NAMALWA (cell line): ENCODE results near the gene KCNK15.
"Not testable (repeated sequence)": the region's sequence is repeated elsewhere in the genome, so short reads cannot be mapped to it uniquely, and the experiment has no call there.

Experiments
- DNase-seq: peaks from one replicate; pipeline ENCODE4 v3.0.0-alpha.2; 2015; ENCODE audit warnings: low spot score

Gene KCNK15

GRCh38 chr20:44745598-44746366, at the start of gene KCNK15:
Gene KCNK15 (plus strand): TSS chr20:44745865. CDS start chr20:44745911, 46 bp downstream.
- DNase-seq, result no peak

DNA sequence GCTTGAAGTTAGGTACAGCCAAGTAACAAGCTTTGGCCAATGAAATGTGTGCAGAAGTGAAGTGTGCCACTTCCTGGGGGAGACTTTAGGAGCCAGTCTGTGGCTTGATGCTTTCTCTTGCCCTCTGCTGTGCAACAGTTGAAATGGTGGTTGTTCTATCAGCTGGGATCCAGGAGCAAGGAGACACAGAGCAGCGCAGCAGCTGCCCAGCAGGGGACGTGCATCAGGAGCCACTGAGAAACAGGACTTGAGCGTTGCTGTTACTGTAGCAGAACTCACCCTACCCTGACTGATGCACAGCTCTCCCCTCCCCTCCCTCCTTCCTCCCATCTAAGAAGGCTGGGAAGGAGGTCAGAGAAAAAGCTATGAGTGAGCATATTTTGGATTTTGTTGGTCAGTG, 49.4 kb upstream of the KCNK15 start:
- peak; percentile 50 for DNase-seq

- DNase-seq, result not testable (repeated sequence)
Measured at GRCh38 chr20:44697041-44697440, 48.6 kb upstream of the KCNK15 start.

GRCh38 chr20:44698351-44698750, 47.3 kb upstream of the KCNK15 start:
- DNase-seq, result no peak

GRCh38 chr20:44700306-44700705, 45.4 kb upstream of the KCNK15 start:
- DNase-seq, result no peak

DNA sequence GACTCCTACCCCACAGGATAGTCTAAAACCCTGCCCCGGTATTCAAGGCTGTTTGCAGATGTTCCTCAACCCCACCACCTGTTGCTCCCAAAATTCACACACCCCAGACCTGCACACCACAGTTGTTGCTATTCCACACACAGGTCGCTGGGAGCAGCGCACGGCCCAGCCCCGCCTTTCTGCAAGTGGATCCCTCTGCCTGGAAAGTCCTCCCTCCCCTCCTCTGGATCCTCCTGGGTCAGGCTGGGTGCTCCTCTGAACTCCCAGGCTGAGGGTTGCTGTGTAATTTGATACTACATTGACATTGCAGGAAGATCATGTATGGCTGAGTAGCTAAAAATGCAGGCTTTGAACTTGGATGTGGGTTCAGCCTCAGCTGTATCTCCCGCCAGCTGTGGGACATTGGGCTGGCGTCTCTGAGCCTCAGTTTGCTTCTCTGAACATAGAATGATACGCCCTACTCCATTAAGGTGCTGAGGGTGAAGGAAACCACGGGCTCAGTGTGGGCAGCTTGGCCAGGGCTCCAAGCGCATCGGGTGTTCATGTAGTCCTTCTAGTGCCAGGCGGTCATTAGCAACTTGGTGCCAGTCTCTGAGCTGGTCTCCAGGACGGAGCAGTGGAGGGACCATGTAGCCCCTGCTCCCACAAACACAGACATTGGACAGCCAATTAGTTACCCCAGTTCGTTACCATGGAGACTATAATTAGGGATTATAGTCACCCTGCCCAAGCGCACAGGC, 44.4 kb upstream of the KCNK15 start:
- DNase-seq, result peak; percentile 41

DNA sequence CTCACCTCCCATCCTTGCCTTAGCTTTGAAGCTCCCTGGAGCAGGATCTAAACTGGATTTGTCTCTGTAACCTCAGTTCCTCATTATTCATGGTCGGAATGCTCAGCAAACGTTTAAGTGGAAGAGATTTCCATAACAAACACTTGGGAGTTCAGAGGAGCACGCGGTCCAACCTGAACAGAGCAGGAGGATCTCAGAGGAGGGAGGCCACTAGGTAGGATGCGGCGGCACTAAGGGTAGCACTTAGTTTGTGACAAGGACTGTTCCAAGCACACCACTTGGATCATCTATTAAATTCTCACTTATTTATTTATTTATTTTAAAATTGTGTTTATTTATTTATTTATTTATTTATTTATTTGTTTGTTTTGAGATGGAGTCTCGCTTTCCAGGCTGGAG, 43.8 kb upstream of the KCNK15 start:
- no peak for DNase-seq

- peak; percentile 85 for DNase-seq
Measured at GRCh38 chr20:44702776-44703175, 42.9 kb upstream of the KCNK15 start.

GRCh38 chr20:44703183-44703925, 42.3 kb upstream of the KCNK15 start:
- peak; percentile 34 for DNase-seq

DNA sequence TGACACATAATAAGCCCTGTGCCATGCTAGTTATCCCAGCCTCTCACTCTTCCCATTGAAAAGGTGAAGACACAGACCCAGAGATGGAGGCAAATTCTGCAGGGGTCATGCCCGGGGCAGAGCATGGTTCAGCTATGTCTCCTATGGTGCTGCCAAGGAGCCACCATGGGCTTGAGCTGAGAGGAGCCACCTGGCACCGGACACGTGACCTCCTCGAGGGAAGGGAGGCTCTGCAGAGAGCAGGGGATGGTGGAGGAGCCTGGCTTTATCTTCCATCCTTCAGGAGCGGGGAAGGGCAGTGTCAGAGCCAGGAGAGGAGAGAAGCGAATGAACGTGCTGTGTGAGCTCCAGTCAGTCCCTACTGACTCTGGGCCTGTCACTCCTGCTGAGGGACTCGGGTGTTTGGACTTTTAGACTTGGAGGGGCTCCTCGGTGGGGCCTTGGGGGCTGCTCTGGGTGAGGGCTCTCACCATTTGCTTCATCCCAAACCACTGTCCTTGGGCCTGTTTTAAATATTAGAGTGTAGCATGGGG, 41.6 kb upstream of the KCNK15 start:
- DNase-seq, result no peak

GRCh38 chr20:44704551-44704971, 41.1 kb upstream of the KCNK15 start:
- no peak for DNase-seq

DNA sequence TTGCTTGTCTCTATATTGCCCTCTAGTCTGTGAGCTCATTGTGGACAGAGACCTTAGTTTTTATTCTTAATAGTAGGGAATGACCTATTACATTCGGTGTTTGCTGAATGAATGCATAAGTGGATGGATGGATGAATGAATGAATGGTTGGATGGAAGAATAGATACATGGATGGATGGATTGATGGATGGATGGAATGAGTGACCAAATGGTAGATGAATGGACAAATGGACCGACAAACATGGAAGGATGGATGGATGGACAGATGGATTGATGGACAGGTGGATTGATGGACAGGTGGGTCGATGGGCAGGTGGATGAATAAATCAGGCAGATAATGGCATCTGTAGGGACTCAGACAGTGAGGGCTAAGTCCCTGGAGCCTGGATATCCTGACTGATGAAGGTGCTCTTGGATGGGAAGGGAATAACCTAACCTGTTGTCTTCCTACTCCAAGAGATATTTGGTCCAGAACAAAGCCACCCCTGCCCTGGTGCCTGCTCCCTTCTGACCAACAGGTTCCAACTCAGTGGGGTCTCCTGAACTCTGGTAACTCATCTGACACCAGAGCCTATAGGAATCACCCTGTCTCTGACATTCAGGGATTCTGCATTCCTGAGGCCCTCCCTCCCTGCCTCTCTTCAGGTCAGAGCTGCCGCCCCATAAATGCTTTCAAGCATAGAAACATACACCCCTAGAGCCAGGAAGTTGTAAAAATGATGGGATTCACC, 40.1 kb upstream of the KCNK15 start:
- DNase-seq, result no peak

DNA sequence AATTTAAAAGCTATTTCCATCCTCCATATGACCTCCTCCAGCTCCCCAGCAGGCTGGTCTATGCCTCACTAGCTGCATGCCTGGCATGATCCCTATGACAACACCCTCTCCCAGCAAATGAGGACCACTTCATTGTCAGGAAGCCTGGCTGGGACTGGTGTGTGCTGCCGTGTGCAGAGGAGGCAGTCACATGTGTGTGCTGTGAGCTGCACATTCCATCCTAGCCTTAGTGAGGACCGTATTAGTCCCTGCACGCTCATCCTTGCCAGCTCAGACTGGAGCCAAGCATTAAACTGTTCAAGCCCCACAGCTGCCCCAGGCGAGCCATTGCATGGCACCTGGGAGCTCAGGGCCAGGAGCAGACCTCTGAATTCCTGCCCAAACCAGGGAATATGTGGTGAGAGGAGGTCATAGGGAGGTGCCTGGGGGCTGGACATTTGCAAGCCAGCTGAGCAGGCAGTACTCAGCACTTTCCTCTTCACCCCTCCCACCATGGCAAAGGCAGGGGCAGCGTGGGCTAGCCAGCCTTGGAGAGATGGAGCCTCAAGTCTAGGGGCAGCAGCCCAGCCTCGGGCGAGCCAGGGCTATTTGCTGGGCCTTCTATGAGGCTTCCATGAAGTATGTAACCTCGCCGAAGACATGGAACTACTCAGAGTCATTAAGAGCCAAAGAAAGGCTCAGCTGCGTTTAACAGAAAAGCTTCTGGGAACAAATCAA, 39.2 kb upstream of the KCNK15 start:
- no peak for DNase-seq

GRCh38 chr20:44707018-44707579, 38.6 kb upstream of the KCNK15 start:
- no peak for DNase-seq

GRCh38 chr20:44709380-44709779, 36.3 kb upstream of the KCNK15 start:
- no peak for DNase-seq

DNA sequence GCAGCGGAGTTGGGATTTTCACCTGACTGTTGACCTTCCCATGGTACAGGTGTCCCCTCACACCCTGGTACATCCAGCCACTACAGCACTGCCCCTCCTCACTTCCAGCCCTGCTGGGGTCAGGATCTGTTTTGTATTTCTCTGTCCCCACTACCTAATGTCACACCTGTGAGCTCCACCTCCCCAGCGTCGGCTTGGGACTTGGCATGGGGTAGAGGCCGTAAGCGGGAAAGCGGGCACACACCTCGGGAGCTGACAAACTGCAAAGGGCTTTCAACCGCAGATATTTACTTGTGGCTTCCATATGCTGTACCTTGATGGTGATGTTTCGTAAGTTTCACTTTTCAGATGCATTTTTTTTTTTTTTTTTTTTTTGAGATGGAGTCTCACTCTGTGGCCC, 35.9 kb upstream of the KCNK15 start:
- DNase-seq, result no peak

- no peak for DNase-seq
Measured at GRCh38 chr20:44711237-44711636, 34.4 kb upstream of the KCNK15 start.

DNA sequence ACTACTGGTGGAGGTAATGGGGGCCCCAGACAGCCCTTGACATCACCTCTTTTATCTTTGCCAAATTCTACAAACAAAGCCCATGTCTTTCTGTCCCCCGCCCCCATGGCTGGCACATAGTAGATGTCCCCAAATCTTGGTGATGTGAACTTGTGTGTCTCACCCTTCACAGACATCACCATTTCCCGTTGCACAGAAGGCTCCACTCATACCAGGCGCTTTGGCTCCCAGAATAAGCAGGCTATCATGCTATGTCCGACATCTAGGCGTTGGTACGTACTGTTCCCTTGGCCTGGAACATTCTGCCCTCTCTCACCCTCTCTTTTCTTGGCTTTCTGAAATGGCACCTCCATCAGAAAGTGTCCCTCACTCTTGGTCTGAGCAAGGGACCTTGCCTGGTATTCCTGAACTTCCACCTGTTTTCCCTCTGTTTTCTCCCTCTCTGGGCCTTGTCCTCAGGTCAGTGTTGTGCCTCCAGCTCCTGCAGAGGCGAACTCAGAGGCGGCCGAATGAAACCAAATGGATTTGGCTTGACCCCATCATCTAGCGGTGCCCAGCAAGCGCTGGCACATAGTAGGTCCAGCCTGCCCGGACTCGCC, 31.5 kb upstream of the KCNK15 start:
- no peak for DNase-seq

GRCh38 chr20:44714701-44715498, 30.8 kb upstream of the KCNK15 start, which contains the start of gene CCN5:
Gene CCN5 (plus strand): TSS chr20:44715369. CDS start chr20:44715391, 22 bp downstream.
- no peak for DNase-seq
